HG03442 (cell line): Measurements from ENCODE around the gene EMC8.
A peak's percentile ranks its signal among the peaks of the same experiment; 100 is the strongest.
"Not testable (repeated sequence)": the region's sequence is repeated elsewhere in the genome, so short reads cannot be mapped to it uniquely, and the experiment has no call there.

ENCODE experiments used
- ATAC-seq: cut with Tn5 transposase; IDR thresholded peaks from one replicate; pipeline ENCODE4 v1.9.1; 2021; ENCODE audit warnings: mild to moderate bottlenecking, moderate library complexity; ENCODE audit not compliant: unreplicated experiment

Gene EMC8

DNA sequence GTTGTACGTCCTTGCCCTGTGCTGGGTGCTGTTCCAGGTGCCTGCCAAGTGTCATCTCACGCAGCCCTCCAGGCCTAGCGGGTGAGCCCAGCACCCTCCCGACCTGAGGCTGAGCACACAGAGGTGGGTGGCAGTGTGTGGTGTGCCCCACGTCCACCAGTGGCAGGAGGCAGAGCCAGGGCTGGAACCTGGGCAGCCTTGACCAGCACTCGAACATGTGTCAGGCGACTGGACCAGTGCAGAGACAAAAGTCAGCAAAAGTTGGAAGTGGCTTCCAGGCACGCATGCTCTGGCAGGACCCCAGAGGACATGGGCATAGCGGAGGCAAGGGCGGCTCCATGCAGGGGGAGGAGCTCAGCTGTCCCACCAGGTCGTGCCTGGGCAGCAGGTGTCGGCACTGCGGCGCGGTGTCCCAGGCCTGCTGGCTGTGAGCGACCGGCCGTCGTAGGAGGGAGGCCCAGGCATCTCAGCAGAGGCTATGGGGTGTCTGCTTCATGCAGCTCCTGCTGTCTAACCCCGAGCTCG, 35.9 kb upstream of the EMC8 start:
- no peak for ATAC-seq

DNA sequence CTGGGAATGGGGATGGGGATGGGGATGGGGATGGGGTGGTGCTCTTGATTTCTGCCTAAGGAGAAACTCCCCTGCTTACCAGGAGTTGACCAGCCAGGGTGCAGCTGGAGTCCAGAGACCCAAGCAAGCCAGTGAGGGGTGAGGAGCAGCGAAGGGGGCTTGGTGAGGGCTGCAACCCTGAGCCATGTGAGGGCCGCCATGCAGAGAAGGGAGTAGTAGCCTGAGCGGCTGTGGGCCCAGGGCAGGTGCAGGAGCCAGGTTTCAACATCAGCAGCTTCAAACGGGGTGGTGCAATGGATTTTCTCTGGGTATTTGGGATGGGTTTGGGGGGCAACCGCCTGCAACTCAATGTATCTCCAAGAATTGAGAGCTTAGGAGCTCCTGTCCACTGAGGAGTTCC, 35.4 kb upstream of the EMC8 start:
- ATAC-seq: no peak

DNA sequence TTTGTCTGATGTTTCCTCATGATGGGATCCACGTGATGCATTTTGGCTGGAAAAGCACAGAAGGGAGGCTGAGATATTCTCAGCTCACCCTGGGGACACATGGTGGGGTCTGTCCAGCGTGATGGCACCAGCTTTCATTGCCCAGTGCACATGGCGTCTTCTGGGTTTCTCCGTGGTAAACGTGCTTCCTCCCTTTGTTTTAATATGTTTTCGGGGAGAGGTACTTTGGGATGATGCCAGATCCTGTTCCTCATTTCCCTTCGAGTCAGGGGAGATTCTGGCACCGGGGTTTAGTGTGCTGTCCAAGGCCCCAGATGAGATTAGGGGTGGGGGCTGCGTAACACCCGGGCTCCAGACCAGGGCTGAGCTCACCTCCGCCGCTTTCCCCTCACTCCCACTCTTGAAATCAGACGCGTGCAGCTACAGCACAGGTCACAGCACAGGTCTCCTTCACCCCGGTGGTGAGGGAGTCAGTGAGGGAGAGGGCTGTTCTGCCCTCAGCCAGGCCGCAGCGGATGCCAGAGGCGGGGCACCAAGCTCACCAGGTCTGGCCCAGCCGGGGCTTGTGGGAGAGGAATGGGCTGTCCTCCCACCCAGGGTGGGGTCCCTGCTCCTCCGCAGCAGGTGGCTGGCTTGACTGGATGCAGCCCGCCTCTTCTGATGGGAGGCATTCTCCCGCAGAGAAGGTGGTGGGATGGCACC, 34.0 kb upstream of the EMC8 start:
- ATAC-seq: no peak

DNA sequence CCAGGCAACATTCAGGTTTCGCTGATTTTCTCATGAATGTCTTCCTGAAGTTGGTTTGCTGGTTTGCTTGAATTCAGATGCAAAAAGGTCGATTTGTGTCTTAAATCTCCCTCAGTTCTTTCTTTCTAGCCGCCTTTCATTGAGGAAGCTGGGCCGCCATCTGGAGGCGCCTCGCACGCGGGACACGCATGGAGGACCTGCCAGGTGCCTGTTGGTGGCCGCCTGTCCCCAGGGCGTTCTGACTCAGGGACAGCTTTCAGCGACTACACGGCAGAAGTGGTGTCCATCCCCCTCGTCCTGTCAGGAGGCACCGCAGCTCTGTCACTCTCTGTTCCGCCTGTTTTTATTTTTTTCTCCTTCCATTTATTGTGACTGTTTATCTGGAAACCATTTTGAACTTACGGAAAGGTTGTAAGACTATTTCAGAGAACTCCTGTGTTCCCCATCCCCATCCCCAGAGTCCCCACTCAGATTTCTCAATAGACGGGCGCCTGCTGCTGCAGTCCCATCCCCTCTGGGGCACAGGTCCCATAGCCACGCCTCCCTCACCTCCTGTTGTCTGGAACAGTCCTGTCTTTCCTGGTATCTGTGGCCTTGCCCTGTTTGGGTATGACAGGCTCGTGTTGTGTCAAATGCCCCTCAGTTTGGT, 33.4 kb upstream of the EMC8 start:
- ATAC-seq: no peak

DNA sequence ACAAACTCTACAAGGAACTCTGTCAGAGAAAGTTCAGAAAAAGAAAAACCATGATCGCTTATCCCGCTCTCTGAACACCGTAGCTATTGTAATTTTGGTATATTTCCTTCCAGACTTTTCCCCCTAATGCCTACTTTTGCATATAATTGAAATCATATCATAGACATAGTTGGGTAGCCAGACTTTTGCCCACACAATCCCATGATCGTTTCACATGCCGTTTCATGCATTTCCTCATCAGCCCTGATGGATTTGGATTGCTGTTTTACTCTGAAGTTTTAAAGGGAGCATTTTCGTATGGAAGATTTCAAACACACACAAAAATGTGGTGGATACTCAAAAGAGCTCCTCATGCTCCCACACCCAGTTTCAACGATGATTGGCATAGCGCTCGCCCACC, 31.5 kb upstream of the EMC8 start:
- ATAC-seq: no peak

DNA sequence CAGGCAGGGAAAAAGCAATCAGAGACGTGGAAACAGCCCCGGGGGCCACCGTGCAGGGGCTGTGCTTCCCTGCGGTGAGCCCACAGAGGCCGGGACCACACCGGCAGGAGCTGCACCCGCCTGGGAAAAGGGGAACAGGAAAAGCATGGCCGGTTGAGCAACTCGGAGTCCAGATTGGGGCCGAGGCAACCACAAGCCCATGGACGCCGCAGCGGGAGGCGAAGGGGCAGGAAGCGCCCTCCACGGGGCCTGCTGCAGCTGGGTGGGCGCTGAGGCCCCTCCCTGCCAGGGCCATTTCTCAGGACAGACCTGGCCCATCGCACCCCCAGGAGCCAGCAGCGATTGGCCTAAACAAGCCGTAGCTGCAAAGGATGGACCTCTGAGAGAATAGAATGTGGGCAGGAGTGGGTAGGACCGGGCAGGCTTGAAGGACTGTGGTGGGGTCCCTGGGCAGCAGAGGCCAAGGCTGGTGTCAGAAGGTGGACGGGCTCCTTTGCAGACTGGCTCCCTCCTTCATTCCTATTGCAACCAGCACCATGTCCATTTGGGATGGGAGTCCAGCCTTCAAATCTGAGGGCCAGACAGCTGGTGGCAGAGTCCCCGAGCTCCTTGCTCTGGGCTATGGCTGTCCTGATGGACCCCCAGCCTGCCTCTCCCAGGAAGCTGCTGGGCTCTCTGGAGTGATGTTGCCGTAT, 30.6 kb upstream of the EMC8 start:
- ATAC-seq: no peak

DNA sequence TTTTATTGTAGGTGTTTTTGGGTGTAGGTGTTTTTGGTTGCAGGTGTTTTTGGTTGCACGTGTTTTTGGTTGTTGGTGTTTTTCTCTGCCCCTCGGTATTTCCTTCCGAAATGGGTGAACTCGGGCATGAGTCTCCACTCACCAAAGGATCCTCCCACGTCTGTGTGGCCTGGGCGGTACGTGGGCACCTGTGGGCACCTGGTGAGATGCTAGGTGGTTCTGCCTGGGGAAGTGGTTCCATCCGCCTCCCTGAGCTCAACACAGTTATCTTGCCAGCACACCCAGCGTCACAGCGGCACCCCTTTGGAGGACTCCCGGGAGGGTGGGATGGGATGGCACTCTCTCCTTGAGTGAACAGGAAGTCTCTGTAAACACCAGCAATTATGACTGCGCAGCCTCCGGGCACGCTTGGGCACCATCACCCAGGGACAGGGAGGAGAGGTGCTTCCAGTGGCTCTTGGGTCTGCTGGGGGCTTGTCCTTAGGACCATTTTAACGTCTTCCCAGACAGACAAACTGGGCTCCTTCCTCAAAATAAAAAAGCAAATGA, 29.9 kb upstream of the EMC8 start:
- no peak for ATAC-seq

DNA sequence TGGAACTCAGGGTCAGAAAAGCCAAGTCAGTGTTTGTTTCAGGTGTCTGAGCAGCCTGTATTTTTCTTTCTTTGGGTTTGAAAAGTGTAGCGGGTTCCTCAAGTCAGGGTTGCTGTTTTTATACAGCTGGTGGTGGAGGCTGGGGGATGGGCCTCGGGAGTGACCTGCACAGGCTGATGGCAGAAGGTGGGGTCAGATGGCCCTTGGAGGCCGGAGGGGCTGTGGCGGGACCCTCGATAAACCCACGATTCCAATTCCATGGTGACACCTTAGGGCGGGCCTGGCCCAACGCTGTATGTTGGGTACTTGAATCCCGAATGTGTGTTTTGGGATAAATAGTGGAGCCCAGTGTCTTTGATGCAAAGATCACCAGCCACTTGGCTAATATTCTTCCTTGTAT, 28.8 kb upstream of the EMC8 start:
- no peak for ATAC-seq

DNA sequence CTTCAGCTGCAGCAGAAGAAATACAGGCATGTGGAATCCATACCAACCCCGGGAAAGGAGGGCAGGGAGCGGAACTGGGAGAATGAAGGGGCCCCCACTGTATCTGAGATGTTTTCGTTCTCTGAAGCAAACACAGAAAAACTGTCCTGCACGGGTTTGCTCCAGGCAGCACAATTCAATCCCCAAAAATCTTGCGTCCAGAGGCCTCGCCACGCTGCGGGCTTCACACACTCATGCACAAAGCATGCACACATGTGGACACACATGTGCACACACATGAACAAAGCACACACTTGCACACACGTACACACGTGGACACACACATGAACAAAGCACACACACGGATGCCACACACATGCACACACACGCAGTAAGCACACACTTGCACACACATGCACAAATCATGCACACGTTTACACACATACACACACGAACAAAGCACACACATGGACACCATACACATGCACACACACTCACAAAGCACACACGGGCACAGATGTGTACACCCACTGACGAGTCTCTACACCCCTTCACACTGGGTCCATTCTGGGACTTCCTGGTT, 27.4 kb upstream of the EMC8 start:
- no peak for ATAC-seq

DNA sequence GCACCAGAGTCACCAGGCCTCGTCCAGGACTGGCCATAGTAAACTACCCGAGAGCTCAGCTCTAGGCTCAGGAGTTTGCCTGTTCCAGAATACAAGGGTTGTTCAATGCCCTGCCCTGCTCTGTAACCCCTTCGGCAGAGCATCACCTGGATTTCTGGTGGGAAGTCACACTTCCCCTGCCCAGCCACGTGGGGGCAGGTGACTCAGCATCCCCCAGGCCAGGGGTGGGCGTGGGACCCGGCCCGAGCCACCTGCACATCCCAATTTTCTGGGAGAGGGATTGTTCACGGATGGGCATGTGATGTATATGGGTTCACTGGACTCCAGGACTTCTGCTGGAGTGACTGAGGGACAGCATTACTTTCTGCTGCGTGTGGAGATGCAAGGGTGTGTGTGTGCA, 26.0 kb upstream of the EMC8 start:
- no peak for ATAC-seq

DNA sequence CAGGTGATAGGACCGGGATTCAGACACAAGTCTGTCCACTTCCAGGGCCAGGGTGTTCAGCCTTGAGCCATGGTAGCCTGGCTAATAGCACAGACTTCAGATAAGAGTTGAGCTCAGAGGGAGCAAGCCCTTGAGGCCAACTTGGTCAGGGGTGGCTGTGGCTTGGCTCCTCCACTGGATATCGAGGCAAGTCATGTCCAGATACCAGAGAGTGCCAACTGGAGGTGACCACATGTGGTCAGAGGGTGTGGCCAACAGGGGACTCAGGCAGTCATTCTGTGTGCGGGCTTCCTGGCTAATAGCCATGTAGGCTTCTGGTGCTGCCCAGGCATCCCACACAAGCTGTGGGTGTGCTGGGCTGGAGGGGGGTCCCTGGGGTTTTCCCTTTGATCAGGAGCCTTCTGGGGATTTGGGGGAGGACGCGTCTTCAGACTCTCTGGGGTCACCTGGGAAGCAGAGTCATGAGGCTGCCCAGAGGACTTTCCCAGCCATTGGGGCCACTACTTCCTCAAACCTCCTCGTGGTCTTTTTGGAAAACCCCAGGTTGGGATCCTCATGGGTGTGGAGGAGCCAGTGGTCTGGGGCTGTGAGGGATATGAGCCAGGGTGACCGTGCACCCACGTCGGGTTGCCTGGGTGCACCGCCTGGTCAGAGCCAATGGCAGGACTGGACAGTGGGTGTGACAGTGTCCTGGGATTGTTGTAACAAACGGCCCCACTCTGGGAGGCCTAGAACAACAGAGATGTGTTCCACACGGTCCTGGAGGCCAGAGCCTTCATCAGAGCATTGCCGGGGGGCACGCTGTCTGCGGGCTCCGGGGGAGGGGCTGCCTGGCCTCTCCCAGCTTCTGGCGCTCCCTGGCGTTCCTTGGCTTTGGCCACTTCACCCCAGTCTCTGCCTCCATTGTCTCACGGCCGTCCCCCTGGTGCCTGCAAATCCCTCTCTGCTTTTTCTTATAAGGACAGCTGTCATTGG, 25.1 kb upstream of the EMC8 start:
- ATAC-seq: no peak

DNA sequence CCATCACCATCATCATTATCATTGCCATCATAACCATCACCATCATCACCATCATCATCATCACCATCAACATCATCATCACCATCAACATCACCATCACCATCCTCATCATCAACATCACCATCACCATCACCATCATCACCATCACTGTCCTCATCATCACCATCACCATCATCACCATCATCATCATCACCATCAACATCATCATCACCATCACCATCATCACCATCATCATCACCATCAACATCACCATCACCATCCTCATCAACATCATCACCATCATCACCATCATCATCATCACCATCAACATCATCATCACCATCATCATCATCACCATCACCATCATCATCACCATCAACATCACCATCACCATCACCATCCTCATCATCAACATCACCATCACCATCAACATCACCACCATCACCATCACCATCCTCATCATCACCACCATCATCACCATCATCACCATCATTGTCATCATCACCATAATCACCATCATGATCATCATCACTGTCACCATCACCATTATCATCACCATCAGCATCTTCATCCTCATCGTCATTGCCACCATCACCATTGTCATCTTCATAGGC, 24.1 kb upstream of the EMC8 start:
- no peak for ATAC-seq

DNA sequence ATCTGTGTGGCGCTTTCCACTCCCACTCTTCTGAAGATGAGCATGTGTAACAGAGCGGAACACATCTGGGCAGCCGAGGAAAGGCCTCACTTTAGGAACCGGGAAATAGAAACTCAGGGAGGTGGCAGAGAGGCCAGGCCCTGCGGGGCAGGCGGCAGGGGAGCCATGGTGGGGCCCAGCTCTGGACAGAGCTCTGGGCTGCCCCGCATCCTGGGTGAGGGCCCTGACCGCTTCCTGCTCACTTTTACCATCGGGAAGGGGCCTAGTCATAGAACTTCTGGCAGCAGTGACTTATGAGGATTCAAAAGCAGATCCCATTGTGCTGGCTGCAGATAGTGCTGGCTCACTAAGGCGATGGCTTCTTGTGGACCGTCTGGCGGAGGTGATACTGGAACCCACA, 22.8 kb upstream of the EMC8 start:
- no peak for ATAC-seq

DNA sequence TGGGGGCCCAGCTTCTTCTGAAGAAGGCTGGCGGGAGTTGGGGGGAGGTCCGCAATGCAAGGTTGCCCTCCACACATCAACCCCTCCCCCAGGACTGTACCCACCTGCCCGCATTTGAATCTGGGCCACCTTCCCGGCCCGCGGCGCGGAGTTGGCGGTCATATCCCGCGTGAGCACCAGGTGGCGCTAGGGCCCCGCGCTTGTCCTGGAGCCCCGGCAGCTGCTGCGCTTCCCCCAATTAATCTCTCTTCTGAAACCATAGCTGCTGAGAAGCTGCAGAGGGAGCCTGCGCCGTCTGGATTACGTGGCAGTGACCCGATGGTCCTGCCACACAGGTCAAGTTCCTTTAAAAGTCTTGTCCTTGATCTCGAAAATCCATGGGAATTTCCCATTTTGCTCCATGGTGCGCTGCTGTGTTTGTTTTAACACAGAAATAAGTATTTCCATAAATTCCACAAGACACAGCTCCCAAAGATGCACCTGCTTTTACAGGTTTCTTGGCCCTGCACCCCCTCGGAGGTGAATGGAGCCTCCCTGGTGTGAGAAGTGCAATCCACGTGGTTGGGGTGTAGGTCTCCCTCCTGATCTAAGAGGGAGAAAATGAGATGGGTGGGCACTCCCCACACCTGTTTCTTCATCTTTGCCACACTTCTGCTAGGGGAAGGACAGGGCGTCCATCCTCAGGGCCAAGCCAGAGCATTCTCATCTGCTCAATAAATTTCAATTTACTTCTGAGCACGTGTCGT, 22.2 kb upstream of the EMC8 start:
- ATAC-seq: peak; percentile 55

DNA sequence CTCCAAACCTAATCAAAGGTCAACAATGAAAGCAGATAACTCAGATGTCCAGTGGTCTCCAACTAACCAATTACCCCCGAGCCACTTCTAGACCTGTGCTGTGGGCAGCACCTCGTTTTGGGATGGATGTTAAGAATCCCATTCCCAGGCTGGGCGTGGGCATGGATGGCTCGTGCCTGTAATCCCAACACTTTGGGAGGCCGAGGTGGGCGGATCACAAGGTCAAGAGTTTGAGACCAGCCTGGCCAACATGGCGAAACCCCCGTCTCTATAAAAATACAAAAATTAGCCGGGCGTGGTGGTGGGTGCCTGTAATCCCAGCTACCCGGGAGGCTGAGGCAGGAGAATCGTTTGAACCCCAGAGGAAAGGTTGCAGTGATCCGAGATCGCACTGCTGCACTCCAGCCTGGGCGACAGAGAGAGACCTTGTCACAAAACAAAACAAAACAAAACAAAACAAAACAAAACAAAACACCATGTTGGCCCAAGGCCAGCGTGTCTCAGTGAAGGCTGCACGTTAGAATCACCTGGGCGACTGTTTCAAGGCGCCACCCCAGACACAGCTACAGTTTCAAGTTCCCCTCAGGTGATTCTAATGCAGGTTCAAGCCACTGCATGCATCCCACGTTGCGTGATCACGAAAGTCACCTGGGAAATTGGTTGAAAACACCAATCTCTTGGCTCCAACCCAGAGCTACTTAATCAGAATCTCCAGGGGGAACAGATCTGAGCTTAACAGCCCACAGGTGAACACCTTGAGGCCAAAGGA, 21.4 kb upstream of the EMC8 start:
- no peak for ATAC-seq

DNA sequence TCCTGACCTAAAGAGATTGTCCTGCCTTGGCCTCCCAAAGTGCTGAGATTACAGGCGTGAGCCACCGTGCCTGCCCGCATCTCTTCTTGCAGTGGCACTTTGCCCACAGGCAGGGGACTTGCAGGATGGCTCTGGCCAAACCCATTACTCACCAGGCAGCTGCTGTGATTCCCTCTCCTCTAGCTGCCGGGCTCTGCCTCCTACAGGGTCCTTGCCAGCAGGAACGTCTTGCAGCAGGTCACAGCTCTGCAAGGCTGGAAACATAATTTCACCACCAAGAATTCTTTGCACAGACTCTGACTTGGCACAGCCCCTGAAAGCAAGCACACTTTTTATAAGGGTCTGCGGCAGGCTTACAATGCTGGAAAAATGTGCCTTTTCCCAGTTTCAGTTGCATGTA, 20.4 kb upstream of the EMC8 start:
- no peak for ATAC-seq

DNA sequence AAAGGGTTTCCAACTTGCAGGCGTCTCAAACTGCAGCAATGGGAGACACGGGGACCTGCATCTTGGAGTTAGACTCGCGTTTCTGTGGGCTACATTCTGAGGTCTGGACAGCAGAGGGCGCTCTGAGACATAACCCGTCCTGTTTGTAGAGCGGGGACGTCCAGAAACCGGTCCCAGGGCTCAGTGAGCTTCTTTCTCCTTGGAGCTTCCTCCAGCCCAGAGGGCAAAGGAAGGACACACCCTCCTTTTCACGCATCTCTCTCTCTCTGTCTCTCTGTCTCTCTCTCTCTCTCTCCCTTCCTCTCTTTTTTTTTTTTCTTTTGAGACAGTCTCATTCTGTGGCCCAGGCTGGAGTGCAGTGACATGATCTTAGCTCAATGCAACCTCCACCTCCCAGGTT, 19.9 kb upstream of the EMC8 start:
- no peak for ATAC-seq

DNA sequence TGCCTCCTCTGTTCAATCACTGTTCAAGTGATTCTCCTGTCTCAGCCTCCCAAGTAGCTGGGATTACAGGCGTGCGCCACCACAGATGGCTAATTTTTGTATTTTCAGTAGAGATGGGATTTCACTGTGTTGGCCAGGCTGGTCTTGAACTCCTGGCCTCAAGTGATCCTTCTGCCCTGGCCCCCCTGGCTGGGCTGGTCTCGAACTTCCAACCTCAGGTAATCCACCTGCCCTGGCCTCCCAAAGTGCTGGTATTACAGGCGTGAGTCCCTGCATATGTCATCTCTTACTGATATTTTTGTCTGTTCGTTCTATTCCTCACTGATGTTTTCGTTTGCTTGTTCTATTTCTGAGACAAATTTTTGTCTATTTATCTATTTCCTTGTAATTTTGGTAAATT, 17.9 kb upstream of the EMC8 start:
- not testable (repeated sequence) for ATAC-seq
